GM19452 (cell line): ENCODE results near the gene MEF2D.
A peak's percentile ranks its signal among the peaks of the same experiment; 100 is the strongest.

ENCODE experiments used
- ATAC-seq: cut with Tn5 transposase; IDR thresholded peaks from one replicate; pipeline ENCODE4 v1.9.1; 2021; ENCODE audit not compliant: unreplicated experiment

The MEF2D gene

GRCh38 chr1:156489166-156489934, 11.2 kb downstream of the MEF2D start:
- peak; percentile 22 for ATAC-seq

GRCh38 chr1:156488566-156489165, 11.9 kb downstream of the MEF2D start:
- ATAC-seq: peak; percentile 57

GRCh38 chr1:156487862-156488261, 12.7 kb downstream of the MEF2D start:
- ATAC-seq: peak; percentile 32

- no peak for ATAC-seq
These were observed 13.9 kb downstream of the MEF2D start for GRCh38 chr1:156486421-156487344.

DNA sequence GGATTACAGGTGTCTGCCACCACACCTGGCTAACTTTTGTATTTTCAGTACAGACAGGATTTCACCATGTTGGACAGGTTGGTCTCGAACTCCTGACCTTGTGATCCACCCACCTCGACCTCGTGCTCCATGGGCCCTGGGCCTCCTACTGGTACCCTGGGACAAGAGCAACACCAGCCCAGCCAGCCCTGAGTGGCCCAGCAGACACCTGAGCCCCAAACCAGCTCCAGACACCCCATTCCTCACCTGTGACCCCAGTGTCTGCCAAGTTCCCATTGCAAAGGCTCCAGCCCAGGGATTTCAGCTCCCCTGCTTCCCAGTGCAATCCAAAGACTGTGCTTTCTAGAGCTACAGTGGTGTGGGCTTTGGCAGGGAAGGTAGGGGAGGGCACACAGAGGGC, 14.6 kb downstream of the MEF2D start:
- ATAC-seq: no peak

- no peak for ATAC-seq
These were observed 16.0 kb downstream of the MEF2D start for GRCh38 chr1:156484480-156485058.

- ATAC-seq: no peak
These were observed 17.2 kb downstream of the MEF2D start for GRCh38 chr1:156483397-156483796.

DNA sequence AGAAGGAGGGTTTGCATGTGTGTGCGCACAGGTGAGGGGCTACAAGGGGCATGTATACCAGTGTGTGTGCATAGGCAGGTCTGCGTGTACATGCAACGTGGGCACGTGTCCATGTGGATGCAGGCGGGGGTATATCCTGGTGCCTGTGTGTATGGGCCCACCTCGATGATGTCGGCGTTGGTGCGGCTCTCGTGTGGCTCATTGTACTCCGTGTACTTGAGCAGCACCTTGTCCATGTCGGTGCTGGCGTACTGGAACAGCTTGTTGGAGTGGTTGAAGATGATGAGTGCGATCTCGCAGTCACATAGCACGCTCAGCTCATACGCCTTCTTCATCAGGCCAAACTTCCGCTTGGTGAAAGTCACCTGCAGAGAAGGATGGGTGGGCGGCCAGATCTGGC, 18.3 kb downstream of the MEF2D start:
- no peak for ATAC-seq

- ATAC-seq: no peak
These were observed 19.0 kb downstream of the MEF2D start for GRCh38 chr1:156481527-156481926.

- ATAC-seq: no peak
These were observed 20.0 kb downstream of the MEF2D start for GRCh38 chr1:156480411-156481192.

GRCh38 chr1:156480016-156480370, 20.6 kb downstream of the MEF2D start:
- ATAC-seq: no peak

DNA sequence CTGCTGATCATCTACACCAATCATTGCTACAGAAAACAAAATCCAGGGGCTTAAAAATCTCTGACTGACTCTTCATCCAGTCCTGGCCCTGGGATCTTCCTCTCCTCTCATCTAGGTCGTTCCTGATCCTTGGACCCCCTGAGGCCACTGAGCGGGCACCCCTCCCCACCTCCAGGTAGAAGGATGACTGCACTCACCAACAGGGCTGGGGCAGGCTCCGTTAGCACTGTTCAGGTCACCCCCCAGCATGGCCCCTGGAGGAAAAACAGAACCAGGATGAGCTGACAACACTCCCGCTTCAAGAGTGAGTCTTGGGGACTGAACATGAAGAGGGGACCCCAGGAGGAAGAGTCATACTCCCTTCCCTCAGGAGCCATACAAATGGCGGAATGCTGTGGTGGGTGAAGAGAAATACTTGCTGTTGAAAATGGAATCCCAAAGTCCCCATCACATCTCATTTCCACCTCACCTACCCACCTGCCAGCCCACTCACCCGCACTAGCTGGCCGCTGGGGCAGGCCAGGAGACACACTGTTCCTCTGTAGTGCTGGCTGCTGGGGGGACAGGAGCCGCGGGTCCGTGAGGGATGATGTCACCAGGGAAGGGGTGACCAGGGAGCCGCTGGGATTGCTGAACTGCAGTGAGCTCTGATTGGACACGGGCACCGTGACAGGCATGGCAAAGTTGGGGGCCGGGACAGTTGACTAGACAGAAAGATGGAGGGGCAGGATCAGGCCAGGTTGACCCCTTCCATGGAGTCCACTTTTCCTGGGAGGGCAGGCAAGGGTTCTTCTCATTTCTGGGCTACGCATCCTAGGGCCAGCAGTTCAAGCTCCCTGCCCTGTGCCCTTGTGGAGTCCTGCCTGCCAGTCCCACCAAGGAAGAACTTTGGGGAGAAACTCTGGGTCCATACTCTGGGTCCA, 21.2 kb downstream of the MEF2D start:
- ATAC-seq: no peak

DNA sequence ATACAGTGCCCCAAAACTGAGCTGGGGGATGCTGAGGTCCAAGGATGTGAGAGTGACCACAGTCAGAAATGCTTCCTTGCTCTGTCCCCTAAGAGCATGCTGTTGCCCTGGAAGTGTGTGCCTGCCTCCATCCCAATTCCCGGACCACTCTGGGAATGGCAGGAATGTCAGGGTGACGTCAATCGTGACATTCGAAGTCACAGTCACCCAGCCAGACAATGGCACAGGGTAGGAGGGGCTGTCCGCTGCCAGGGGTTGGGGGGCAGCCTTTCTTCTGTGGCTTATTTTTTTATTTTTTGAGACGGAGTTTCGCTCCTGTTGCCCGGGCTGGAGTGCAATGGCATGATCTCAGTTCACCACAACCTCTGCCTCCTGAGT, 22.3 kb downstream of the MEF2D start:
- ATAC-seq: no peak

DNA sequence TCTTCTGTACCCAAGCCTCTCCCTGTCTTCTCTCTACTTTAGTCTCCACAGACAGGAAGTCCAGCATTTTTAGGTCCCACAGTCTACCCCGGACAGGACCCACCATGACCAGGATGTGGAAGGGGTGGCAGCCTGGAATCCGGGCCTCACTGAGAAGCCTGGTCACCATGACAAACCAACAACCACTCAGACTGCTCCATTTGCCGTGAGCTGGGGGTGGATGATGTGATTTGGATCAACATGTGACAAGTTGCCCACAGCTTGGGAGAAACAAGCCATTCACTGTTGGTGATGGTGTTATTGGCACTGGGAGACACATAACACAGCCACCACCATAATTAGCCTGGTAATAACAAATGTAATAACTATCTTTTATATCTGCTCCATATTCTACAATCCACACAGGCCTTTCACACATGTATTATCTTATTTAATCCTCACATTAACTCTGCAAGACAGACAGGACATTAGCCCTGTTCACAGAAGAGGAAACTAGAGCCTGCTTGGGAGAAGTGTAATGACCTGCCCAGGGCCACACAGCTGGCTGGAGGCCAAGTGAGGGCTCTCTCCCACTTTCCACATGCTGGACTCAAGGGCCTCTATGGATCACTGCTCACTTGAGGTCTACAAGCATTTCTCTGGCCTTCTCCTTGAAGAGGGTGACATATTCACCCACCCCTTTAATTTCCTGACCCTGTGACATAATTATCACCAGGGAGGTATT, 22.9 kb downstream of the MEF2D start:
- no peak for ATAC-seq

GRCh38 chr1:156476501-156477298, 23.9 kb downstream of the MEF2D start:
- no peak for ATAC-seq

DNA sequence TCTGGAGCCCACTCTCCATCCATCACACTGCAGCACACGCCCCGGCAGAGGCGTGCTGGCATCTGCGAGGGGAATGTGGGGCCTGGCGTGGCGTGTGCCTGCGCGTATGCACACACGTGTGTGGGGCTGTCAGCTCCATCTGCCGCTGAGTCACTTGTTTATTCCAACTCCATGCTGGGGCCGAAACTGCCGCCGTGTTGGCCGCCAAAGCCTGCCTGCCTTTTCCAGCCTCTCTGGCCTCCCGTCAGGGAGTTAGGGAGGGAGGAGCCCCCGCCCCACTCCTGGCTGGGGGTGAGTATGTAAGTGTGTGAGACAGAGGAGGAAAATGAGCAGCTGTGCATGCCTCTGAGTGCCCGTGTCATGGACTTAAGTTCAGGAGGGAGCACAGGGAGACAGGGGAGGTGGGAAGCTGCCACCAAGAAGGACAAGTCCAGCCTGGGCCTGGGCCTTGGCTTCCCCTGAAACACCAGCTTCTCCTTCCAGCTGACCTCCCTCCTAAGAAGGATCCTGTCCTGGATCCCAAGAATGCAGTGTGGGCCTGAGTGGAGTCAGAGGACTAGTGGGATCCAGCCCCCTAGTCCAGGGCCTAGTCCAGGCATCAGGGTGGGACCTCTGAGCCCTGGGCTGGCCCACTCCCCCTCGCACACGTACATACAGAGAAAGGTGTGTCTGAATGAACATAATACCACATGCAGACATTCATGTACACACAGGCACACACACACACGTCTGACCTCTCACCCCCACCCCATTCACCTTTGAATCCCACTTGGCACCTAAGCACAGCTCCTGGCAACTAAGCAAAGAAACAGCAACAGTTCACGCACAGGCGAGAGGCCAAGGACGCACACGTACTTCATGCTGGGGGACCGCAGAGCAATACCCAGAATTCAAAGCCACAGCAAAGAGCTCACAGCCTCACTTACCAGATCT, 24.7 kb downstream of the MEF2D start:
- no peak for ATAC-seq

- no peak for ATAC-seq
These were observed 25.6 kb downstream of the MEF2D start for GRCh38 chr1:156474966-156475365.
